Measurements from ENCODE around the gene RECK.
"Not testable (repeated sequence)": the region's sequence is repeated elsewhere in the genome, so short reads cannot be mapped to it uniquely, and the experiment has no call there.

RECK gene

GRCh38 chr9:36123515-36123914 lies 86.8 kb downstream of the RECK start:
- DNase-seq (ENCODE audit: insufficient read length, low spot score), result no peak
- FAIRE-seq, result no peak
- no peak for TF ChIP-seq POLR2A (IDR thresholded peaks at IDR 0.05; ENCODE audit: low read depth, low read length)

DNA sequence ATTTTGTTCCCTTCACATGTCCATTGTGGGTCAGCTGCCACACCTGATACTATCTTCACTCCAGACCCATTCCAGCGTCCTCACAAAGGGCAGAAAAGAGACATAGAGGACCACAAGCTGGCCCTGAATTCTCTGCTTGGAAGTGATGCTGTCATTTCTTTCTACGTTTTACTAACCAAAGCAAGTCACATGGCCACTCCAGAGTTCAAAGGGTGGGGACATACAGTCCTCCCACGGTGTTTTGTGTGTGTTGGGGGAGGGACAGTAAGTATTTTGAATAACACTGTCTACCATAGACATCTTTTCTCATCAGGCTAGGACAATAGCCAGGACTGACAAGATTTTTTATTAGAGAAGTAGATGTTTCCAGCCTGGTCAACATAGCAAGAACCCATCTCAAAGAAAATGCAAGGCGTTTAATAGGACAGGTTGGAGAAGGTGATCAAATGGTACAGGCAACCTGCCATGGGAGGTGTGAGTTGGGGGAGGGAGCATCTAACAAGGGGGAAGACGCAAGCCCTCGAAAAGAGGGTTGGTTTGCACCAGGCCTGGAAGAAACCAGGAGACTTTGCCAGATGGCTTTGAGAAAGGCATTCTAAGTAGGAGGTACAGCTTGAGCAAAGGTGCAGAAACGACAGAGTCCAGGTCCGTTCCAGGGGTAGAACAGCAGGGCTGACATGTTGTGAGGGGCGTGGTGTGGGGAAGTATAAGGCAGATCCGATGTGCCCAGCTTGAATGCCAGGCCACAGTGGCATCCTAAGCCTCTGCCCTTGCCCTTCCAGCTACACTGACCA lies 88.5 kb downstream of the RECK start:
- no peak for FAIRE-seq
- TF ChIP-seq POLR2A (IDR thresholded peaks at IDR 0.05; ENCODE audit: low read depth, low read length), result no peak
- DNase-seq (ENCODE audit: insufficient read length, low spot score), result no peak

- FAIRE-seq (no peak), DNase-seq (ENCODE audit: insufficient read length, low spot score) (no peak)
- TF ChIP-seq POLR2A (IDR thresholded peaks at IDR 0.05; ENCODE audit: low read depth, low read length), result no peak
Measured at GRCh38 chr9:36126016-36126730, 89.5 kb downstream of the RECK start.

- TF ChIP-seq POLR2A (IDR thresholded peaks at IDR 0.05; ENCODE audit: low read depth, low read length), result no peak
- FAIRE-seq, result no peak
- no peak for DNase-seq (ENCODE audit: insufficient read length, low spot score)
Measured at GRCh38 chr9:36127652-36128244, 91.0 kb downstream of the RECK start.

DNA sequence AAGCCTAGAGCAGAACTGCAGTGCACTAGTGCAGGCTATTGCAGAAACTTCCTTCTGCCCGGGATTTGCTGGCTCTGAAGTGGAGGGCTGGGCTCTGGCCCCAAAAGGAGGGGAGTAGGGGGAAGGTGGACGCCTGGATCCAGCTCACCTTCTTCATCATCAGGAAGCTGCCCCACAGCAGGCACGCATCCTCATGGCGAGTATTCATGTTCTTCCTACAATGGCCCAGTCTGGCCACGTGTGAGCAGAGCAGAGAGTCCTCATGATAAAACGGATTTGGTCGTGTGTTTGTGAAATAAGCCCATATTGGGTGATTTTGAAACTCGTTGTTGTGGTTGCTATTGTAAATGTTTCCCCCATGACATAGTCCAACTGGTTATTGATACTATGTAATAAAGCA lies 91.6 kb downstream of the RECK start:
- TF ChIP-seq POLR2A (IDR thresholded peaks at IDR 0.05; ENCODE audit: low read depth, low read length), result no peak
- DNase-seq (ENCODE audit: insufficient read length, low spot score) (no peak), FAIRE-seq (no peak)

GRCh38 chr9:36129139-36129538 lies 92.4 kb downstream of the RECK start:
- TF ChIP-seq POLR2A (IDR thresholded peaks at IDR 0.05; ENCODE audit: low read depth, low read length), result no peak
- FAIRE-seq (no peak), DNase-seq (ENCODE audit: insufficient read length, low spot score) (no peak)

DNA sequence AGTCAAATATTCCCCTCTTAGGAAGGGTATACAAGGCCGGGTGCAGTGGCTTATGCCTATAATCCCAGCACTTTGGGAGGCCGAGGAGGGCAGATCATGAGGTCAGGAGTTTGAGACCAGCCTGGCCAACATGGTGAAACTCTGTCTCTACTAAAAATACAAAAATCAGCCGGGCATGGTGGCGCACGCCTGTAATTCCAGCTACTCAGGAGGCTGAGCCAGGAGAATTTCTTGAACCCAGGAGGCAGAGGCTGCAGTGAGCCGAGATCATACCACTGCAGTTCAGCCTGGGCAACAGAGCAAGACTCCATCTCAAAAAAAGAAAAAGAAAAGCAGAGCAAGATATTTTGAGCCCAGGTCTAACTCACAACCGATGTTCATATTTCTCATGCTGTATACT lies 95.0 kb downstream of the RECK start:
- DNase-seq (ENCODE audit: insufficient read length, low spot score); FAIRE-seq: not testable (repeated sequence)

DNA sequence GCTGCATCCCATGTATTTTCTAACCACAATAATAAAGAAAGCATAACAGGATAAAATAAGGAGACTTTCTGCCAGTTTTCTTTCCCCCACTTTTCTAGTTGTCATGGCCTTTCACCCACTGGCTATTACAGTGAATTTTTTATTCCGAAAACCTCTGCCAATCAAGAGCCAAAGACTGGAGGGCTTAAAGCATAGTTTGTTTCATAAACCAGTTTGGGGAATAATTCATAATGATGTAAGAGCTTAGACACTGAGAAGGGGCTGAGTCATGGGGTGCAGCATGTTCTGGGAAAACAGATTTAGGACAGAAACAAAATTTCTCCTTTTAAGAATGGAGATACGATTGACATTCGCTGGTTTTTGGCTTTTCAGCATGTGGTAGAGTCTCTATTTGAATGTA lies 95.4 kb downstream of the RECK start:
- DNase-seq (ENCODE audit: insufficient read length, low spot score) (no peak), FAIRE-seq (no peak)
- TF ChIP-seq POLR2A (IDR thresholded peaks at IDR 0.05; ENCODE audit: low read depth, low read length), result no peak

- FAIRE-seq, result no peak
- no peak for DNase-seq (ENCODE audit: insufficient read length, low spot score)
- TF ChIP-seq POLR2A (IDR thresholded peaks at IDR 0.05; ENCODE audit: low read depth, low read length), result no peak
Measured at GRCh38 chr9:36134761-36135505, 98.2 kb downstream of the RECK start.

DNA sequence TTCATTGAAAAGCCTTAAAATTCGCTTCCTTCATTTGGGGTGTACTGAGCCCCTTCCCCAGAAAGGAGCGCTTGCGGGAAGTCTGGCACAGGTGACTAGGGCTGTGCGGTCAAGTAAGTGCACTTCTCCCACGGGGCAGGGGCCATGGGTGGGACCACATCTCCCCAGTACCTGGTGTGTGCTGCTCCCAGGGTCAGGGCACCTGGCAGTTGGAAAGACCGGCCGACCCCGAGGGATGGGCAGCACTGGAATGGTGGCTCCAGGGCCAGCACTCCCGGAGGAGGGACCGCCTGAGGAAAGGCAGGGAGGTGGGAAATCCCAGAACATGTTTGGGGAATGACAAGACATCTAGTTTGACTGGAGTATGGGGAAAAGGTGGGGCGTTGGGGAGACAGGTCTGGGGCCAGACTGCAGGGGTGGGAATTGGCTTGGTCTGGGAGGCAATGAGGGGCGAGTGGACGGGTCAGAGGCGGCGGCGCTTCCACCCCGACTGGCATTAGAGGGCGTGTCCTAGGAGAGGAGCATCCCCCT lies 99.1 kb downstream of the RECK start:
- DNase-seq (ENCODE audit: insufficient read length, low spot score) (no peak), FAIRE-seq (no peak)
- TF ChIP-seq POLR2A (IDR thresholded peaks at IDR 0.05; ENCODE audit: low read depth, low read length), result no peak

DNA sequence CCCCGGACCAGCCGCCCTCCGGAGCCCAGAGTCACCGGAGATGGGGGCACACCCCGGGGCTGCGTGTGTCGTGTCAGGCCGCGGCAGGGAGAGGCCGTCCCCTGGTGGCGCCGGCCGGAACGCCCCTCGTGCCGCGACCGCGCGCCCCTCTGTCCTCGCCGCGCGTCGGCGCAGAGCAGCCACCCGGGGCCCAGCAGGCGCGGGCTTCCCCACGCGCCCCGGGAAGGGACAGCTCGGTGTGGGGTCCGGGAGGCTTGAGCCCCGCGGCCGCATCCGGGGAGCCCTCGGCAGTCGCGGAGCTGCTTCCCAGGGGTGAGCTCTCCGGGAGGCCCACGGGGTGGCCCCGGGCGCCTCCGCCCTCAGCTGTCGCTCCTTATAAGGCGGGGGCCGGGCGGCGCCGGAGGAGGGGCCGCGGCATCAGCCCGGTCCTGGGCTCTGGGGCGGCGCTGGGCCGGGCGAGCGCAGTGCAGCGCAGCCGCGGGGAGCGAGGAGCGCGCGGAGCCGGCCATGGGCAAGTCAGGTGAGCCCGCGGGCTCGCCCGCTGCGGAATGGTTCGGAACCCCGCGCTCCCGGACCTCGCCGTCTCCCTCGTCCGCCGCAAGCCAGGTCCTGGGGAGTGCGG lies 99.7 kb downstream of the RECK start, which contains the start of gene GLIPR2:
TSS of gene GLIPR2 (plus strand) at position 462 of the 622 bp plus-strand sequence. CDS start at position 508, 46 bp downstream.
- peak; percentile 32; the same call in 1 of the 2 replicates for TF ChIP-seq POLR2A (IDR thresholded peaks at IDR 0.05; ENCODE audit: low read depth, low read length)
- FAIRE-seq, result no peak

DNA sequence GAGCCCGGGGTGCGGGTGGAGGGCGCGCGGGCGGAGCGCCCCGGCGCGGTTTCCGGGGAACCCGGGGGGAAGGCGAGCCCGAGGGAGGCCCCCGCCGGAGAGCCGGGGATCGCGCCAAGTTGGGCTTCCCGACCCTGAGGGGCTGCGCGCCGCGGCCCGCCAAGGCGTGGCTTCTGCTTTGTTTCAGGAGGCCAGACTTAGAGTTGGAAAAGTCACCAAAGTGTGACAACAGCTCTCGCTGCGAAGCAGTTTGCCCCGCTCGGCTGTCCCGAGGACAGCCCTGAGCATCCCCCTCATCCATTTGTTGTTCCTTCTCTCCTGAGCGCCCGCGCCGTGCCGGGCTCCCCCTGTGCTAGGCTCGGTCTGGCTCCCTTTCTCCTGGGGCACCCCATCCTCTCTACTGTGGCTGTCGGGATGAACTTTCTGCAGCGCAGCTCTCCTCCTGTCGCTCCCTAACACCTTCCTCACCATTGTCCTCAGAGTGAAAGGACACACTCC lies 100.2 kb downstream of the RECK start:
- FAIRE-seq, result no peak
- TF ChIP-seq POLR2A (IDR thresholded peaks at IDR 0.05; ENCODE audit: low read depth, low read length), result no peak
- no peak for DNase-seq (ENCODE audit: insufficient read length, low spot score)

More for the DNA sequence above, 99.7 kb downstream of the RECK start, which contains the start of gene GLIPR2:
- peak; percentile 67 for DNase-seq (ENCODE audit: insufficient read length, low spot score)

- DNase-seq (ENCODE audit: insufficient read length, low spot score) (no peak), FAIRE-seq (no peak)
- TF ChIP-seq POLR2A (IDR thresholded peaks at IDR 0.05; ENCODE audit: low read depth, low read length), result no peak
Measured at GRCh38 chr9:36137392-36138004, 100.8 kb downstream of the RECK start.

All from H54 (cell line).